Stimulated activated CD8-positive, alpha-beta memory T cell treated with anti-CD3 and anti-CD28 coated beads, Interleukin-4, amount 100 ng/mL, for 48 hours (primary cell): ENCODE data around the gene RIMBP2.

ENCODE experiments used
- DNase-seq: peaks from one replicate; pipeline ENCODE4 v3.0.0-alpha.2; 2020

The RIMBP2 gene

DNA sequence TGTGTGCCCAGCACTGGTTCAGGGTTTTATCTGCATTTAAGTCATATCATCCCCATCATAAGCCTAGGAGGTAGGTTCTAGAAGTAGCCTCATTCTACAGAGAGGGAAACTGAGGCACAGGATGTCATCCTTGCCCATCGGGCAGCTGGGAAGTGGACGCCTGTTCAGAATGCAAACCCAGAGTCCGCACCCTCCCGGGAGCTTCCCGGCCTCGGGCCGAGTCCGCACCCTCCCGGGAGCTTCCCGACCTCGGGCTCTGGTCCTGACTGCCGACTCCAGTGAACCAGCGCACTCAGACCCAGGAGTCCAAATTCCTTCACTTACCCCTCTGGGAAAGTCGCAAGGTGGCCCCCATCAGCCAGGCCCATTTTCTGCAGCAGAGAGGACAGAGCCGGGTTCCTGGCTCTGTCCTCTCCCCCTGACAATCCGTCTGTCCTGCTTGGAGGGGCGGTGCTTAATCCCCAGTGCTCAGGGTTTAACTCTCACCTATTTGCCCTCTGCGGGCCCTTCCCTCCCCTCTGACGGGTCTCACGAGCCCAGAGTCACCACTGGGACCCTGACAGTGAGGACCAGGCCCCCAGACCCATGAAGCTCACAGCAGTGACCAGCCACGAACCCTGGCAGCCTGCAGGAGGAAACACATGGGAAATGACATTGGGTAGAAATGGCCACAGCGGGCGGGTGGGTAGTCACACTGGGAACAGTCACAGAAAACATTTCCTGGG lies 236.5 kb downstream of the RIMBP2 start:
- no peak for DNase-seq

DNA sequence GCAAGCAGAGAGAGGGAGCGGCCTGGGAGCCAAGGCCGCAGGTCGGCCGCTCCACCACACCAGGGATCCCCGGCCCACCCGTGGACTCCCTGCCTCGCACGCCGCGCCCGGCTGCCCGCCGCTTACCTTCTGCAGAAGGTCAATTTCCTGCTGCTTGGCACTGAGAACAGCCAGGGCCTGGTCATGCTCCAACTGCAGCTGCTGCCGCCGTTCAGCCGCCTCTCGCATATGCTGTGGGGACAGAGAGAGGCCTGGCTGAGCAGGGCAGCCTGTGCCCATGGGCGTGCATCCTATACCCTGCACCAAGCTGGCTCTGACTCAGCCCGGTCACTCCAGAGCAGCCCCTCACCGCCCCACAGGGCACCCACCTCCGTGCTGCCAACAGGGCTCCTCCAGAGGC lies 237.3 kb downstream of the RIMBP2 start:
- DNase-seq, result no peak

- no peak for DNase-seq
Observed at GRCh38 chr12:130477701-130478100, 238.4 kb downstream of the RIMBP2 start.

DNA sequence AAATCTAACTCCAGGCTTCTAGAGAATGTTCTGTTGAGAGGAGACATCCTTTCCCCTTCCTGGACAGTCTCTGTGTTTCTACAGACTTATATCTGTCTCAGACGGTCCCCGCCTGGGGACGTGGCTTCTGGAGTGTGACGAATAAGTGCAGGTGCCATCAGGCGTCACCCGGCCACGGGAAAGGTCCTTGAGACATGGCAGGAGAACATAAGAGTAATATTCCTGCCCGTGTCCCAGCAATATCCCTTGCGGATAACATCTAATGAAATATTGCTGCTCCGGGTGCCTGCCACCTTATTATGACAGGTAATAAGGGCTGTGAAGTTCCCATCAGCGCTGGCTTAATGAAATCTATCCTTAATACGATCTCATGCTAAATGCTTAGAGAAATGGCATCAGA lies 238.8 kb downstream of the RIMBP2 start:
- DNase-seq, result no peak

- DNase-seq, result no peak
Observed at GRCh38 chr12:130476451-130477135, 239.5 kb downstream of the RIMBP2 start.

DNA sequence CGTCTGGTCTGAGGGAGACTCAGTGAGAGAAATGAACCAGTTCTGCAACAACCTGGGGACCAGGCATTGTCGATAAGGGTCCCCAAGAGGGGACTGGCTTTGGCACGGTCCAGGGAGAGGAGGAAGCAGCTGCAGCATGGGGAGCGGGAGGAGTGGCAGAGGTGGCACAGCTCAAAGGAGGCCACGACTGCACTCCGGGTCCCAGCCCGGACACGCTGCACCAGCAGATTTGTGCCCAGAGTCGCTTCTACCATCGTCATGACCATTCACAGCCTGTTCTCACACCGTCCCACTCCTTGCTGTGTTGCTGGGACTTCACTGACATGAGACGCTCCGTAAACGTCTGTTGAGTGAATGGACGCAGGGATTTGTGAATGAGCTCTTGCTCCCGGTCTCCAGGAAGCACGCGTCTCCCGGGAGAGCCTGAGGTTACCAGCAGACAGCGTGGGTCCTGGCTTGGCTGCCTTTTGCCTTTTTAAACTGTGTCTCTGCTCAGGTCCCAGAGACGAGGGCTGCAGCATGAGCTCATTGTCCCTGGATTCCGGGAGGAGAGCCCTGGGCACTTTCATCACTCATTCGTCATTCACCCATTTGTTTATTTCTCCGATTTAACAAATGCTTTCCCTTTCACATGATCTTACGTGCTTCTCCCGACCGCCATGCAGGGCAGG lies 241.4 kb downstream of the RIMBP2 start:
- no peak for DNase-seq

GRCh38 chr12:130473266-130473665 lies 242.8 kb downstream of the RIMBP2 start:
- DNase-seq, result no peak

DNA sequence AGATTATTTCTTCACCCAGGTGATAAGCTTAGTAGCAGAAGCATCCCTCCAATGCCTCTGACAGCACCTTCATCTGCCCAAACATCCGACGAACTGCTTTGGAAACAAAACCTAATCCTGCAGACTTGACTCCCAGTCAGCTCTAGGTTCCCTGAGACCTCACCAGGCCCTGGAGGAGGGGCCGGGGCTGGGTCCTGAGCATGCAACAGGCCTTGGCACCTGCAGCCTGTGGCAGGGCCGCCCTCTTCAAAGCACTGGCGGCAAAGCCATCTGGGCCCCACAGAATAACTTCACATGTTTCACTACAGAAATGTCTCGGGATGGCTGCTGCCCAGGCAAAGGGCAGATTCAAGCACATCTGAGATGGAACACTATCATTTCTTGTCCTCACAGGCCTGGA lies 245.1 kb downstream of the RIMBP2 start:
- DNase-seq, result no peak

- DNase-seq, result no peak
Observed at GRCh38 chr12:130469552-130469951, 246.5 kb downstream of the RIMBP2 start.

GRCh38 chr12:130468700-130469245 lies 247.3 kb downstream of the RIMBP2 start:
- no peak for DNase-seq

DNA sequence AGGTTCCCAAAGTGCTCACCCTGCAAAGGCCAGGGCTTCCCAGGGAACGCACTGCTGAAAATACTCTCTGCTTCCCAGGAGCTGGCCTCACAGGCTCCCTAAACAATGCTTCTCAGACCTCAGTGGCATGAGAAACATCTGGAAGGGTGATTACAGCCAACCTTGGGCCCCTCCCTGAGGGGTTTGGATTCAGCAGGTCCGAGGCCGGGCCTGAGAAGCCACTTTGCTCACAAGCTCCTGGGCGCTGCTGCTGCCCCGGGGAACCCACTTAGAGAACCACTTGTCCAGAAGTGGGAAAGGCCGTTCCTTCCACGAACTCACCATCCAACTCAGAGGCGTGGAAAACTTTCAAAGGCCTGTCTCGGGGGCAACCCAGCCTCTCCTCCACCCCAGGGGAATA lies 247.9 kb downstream of the RIMBP2 start:
- DNase-seq, result no peak

DNA sequence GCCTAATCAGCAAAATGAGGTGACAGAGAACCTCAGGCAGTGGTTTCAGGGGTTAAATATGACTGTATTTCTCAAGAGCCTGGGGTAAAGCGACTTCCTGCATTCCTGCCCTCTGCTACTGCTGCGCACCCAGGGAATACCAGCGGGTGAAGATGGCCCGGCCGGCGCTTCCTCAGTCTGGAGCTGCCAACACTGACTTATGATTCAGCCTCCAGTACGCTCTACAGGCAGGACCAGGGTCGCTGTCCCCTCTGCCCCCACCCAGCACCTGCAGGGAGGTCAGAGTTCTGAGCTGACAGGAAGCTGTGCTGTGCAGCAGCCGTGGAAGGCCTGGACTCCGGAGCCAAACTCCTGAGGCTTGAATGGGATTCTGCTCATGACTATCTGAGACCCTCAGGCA lies 250.5 kb downstream of the RIMBP2 start:
- no peak for DNase-seq

GRCh38 chr12:130465046-130465445 lies 251.1 kb downstream of the RIMBP2 start:
- no peak for DNase-seq

- no peak for DNase-seq
Observed at GRCh38 chr12:130463818-130464670, 252.1 kb downstream of the RIMBP2 start.

DNA sequence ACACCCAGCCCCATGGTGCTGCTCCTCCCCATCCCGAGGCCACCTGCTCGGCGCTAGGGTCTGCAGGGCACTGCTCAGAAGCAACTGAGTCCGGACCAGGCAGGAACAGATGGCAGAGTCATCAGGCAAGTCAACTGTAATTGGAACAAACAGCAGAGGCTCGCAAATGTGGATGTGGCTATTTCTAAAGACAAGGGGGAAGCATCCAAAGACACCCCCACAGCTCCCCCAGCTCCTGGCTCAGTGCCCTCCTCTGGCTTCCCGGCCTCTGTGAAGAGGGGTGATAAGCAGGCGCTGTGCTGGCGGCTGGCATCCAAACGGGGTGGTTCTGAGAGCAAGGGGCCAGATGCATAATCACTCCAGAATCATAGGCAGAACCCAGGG lies 252.8 kb downstream of the RIMBP2 start:
- DNase-seq, result no peak

- DNase-seq, result no peak
Observed at GRCh38 chr12:130462558-130463274, 253.4 kb downstream of the RIMBP2 start.

DNA sequence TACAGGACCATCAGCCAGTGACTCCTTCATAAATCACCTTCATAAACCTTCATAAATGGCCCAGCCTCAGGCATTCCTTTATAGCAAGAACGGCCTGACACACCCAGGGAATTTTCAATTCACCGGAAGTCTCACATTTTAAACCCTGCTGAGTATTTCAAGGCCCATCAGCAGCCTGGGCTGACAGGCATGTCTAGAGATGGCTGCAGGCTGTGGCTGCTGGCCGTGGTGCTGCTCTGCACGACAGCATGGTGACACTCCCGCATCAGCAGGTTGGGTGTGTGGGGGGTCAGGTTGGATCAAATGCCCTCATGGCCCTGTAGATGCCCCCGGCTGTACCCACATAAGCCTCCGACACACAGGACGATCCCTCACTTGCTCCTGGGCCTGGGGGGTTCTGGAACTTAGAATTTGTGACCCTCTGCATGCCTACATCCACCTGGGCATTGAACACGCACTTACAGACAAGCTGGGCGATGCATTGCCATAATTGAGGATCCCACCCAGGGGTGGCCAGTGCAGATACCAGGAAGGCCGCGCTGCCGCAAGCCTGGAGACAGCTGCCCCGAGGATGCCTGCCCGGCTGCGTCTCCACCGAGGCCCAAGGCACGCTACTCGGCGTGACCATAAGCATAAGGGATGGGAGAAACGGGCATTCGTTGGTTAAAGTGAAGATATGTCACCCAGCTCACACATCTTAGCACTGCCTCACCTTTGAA lies 254.1 kb downstream of the RIMBP2 start:
- no peak for DNase-seq

- DNase-seq, result no peak
Observed at GRCh38 chr12:130461447-130461815, 254.7 kb downstream of the RIMBP2 start.

GRCh38 chr12:130460611-130461446 lies 255.3 kb downstream of the RIMBP2 start:
- no peak for DNase-seq

DNA sequence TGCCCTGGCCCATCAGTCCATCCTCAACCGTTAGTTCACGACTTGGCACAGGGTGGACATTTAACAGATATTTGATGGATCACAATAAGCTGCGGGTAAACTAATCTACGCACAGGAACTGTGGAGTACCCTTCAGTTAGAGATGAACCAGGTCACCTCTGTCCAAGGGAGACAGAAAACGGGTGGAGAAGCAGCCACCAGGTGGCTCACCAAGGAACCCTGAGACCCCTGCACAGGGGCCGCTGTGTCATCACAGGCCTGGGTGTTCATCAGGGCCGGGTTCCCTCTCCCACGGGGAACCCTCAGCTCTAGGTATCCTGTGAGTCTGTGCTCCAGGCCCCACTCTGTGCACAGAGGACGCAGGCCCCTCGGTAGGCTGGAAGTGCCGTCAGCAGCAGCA lies 256.2 kb downstream of the RIMBP2 start:
- no peak for DNase-seq

- no peak for DNase-seq
Observed at GRCh38 chr12:130458341-130458740, 257.8 kb downstream of the RIMBP2 start.
